Activated CD4-positive, alpha-beta T cell treated with anti-CD3 and anti-CD28 coated beads, Interleukin-2, Interleukin-4, amounts not matched to agents 100 ng/mL and 50 ng/mL, durations not matched to agents 16 hours and 8 hours (primary cell): ENCODE results near the gene TBC1D12.
"Not testable (repeated sequence)": the region's sequence is repeated elsewhere in the genome, so short reads cannot be mapped to it uniquely, and the experiment has no call there.

Source experiments
- DNase-seq: peaks from one replicate; pipeline ENCODE4 v3.0.0-alpha.2; 2020; ENCODE audit warnings: low spot score

The TBC1D12 gene

DNA sequence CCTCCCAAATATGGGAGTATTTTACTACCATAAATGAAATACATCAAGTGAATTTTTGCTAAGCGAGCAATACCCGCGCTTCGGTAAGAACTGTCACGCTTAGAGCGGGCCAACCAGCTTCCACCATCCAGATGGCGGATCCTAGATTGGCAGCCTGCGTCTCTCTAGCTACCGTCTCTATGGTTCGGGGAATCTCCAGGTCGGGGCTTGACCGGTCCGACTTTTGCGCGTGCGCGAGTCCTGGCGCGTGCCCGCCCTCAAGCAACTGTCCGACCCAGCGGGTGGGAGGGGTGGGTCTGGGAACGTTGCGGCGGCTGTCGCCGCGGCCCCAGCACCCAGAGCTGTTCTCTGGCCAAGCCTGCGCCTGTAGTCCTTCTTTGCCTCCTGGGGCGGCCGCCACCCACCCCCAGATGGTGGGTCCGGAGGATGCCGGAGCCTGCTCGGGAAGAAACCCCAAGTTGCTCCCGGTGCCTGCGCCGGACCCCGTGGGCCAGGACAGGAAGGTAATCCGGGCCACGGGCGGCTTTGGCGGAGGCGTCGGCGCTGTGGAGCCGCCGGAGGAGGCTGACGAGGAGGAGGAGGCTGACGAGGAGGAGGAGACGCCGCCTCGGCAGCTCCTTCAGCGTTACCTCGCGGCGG is at the start of gene TBC1D12:
TBC1D12 (plus strand) TSS at position 338 of the 639 bp plus-strand sequence; CDS start at position 411, 73 bp downstream.
- DNase-seq: peak; percentile 53

DNA sequence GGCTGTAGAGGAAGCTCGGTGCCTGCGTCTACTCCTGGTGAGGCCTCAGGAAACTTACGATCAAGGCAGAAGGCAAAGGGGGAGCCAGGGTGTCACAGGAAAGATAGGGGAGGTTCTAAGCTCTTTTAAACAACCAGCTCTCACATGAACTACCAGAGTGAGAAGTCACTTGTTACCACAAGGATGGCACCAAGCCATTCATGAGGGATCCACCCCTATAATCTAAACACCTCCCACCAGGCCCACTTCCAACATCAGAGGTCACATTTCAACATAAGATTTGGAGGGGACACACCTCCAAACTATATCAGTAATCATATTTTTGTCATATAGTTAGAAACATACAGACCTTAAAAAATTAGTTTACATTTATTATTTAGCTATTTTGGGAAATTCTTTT is 49.0 kb upstream of the TBC1D12 start:
- DNase-seq: no peak

DNA sequence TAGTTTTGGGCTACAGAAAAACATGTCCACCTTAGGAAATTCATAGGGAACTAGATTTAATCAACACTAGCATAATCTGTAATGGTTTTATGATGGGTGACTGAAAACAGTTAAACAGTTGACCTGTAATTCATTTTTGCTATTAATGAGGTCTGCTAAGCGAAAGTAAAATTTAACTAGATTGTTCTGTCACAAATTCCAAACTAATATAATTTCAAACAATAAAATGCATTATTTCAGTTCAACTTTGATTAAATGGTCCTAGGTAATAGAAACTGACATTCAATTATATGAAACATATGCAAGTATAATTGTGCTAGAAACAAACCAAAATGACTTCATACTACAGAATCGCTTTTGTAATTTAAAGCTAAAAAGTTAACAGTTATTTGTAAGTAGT is 46.5 kb upstream of the TBC1D12 start:
- no peak for DNase-seq

DNA sequence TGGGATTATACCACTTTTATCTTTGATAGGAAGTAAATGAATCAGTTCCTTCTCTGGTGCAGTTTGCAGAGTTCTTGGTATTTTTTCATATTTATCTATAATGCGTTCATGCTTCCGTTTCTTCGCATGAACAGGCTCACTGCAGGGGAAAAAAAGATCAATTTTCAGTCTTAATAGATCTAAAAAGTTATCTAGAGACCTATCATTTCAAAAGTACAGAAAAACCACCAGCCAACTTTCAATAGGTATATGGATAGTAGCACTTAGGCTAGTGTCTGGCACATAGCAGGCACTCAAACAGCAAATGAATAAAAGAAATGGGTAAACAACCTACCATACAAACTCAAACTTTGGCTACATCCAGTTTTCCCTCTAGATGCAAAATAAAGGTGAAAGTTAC is 45.1 kb upstream of the TBC1D12 start:
- peak; percentile 37 for DNase-seq

DNA sequence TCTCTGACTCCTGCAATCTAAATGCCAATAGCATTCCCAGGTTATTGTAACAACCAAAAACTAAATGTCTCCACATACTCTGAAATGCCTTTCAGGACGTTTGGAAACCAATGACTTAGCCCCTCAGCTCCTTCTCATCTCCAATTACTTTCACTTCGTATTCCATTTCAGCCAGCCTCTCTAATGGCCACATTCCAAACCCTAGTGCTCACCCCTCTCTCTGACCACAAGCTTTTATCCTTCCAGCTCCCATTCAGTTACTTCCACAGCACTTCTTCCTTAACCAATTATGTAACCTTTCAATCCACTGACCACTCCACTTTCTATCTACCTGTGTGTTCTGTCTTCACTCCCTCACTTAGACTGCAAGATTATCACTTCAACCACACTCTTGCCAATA is 43.9 kb upstream of the TBC1D12 start:
- DNase-seq: no peak

DNA sequence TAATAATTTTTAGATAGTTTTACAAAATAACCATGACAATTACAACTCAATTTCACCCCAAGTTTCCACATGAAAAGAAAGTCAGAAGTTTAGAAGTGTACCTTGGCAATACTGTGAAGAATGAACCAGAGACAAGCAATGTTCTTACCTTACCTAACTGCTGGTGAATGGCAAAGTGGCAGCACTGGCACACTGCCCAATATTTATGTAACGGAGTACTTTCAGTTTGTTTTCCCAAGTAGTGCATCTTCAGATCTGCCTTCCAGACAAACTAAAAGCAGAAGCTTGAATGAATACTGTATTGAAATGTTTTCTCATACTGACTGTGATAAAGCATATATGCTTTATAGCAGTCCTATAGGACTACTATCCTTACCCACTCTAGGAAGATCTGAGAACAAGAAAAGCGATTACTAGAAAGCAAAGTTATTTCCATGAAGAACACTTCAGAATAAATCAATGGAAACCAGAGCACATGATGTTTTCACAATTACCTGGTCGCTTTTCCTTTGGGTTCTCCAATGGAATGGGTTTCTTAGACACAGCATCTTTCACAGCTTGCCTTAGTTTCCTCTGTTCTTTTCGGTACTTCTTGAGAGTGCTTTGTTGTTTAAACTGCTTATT is 41.1 kb upstream of the TBC1D12 start:
- DNase-seq: no peak

DNA sequence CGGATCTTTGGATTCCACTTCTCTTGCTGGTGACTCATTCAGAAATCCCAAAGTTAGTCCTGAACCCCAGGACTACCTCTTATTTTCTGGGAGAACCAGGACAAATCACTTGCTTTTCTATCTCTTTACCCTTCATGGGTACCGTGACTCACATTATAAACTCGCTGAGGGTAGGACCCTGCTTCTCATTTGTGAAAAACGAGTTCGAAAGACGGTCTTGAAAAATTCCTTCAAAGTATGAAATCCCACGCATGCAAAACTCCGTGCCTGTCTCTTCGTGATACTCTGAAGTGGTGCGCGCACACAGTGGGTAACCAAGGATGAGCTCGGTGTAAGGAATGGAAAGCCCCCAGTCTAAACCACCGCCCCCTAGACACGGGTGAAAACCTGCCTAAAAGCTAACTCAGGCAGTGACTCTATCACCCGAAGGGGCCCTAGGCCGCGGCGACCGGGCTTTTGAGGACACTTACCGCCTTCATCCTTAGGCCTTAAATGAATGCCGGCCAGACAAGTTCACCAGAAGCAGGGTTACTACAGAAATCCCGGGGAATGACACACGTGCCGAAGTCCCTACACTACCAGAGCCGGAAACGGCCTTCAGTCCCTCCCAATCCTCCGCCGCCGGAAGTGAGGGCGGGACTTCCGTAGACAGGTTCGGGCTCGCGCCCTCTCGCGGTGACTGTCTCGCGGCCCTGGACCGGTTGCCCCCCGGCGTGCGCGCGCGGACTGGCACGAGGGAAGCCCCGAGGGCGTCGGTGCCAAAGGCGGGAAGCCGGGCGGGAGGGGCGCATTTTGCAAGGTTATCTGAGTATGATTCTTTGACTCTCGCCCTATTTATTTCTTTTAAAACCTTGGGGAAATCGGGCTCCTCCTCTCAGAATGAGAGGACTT is 39.7 kb upstream of the TBC1D12 start, which contains the start of gene NOC3L:
NOC3L (minus strand) TSS at position 580 of the 891 bp plus-strand sequence; CDS start at position 479, 101 bp downstream.
- peak; percentile 96 for DNase-seq

DNA sequence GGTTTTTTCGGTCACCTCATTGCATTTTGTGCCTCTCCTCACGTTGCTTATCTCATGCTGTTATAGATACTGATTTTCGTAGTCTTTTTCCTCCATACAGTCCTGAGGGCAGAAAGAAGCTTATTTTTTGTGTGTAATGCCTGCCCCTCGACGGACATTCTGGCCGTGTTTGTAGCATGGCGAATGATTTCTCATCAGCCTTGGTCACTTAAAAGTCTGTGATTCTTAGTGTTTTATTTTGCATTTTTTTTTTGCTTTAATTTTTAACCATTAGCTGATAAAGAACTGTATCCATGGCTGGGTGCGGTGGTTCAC is 39.1 kb upstream of the TBC1D12 start:
- DNase-seq: no peak

DNA sequence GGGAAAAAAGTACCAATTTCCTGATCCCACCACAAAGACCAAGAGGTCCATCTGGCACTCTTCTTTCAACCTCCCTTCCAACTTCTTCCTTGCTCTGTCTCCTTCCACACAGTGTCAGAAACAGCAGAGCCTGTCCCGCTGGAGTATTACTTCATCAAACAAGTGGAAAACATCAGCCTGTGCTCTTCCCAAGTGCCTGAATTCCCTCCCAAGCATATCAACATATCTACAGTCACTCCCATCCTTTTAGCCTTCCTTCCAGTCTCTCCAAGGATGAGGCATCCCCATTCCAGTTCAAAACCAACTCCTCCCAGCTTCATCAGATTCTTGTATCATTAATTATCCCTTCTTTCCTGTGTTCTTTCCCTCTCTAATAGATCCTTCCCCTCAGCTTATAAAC is 37.9 kb upstream of the TBC1D12 start:
- DNase-seq: no peak

DNA sequence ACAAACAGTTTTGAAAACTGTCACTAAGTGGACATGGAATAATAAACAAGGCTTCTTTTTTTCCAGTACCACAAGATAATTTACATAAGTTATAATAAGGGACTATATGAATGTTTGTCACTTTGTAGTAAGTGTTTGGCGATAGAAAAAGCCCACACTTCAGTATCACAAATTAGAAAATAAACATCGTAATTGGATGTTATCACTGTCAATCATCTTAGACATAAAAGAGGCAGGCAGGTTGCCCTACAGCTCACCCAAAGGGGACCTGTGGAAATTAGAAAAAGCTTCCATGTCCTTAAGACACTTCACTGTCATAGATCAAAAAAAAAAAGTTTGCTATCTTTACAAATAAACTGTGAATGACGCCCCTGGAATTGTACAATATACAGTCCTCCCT is 36.0 kb upstream of the TBC1D12 start:
- no peak for DNase-seq

DNA sequence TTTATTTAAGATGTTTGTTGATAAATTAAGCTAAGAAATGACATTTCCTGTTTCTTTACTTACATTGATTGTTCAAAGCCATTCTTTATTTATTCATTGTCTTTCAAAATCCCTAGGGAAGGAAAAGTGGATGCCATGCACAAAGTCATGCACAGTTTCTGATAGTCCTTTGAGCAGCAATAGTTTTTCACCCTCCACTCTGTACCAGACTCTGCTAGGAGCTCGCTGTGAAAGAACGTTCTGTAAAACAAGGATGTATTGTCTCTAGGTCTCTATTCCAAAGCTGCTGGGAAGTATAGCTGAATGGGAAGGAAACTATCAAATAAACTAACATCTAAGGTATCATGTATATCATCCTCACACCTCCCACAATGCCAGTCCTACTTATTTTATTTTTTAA is 31.8 kb upstream of the TBC1D12 start:
- DNase-seq: no peak

DNA sequence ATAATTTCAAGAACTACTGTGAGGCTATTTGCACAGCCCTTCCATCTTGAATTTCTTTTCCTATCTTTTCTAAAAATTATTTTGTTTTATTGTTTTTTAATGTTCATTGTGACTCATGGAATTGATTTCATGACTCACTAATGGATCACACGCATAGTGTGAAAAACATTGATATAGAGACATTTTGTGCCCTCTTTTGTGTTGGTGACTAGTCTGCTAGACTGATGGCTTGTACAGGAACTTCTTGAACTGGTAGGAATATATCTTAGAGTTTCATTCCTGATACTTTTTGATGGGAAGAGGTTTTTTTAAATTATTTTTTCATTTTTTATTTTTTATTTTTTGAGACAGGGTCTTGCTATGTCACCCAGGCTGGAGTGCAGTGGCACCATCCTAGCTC is 27.0 kb upstream of the TBC1D12 start:
- no peak for DNase-seq

DNA sequence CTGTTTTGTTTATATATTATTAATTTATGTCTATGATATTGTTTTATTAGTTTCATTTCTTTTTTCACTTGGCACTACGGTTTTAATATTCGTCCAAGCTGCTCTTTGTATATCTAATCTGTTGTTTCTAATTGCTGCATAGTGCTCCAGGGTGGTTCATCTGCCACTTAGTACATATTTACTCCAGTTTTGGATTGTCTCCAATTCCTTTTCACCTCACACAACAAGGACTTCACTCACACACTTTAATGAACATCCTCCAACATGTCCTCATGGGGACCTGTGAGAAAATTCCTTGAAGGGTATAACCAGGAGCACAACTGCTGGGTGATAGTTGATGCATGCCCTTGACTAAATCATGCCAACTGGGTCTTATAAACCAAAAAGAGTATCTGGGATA is 25.5 kb upstream of the TBC1D12 start:
- DNase-seq: no peak

DNA sequence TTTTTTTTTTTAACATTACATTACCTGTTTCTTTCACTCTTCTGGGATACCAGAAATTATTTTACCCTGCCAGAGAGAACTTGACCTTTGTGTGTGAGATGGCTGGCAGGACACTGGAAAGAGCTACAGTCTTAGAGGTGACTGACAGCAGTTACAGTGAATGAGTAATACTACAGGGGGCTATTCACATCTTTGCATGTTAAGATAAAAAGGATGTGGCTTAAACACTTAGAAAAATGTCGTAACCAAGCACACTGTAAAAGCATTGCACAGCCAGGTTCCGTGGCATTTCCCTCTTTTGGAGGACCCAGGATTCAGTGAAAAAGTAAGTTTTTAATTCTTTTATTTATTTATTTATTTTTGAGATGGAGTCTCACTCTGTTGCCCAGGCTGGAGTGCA is 18.8 kb upstream of the TBC1D12 start:
- DNase-seq: no peak

DNA sequence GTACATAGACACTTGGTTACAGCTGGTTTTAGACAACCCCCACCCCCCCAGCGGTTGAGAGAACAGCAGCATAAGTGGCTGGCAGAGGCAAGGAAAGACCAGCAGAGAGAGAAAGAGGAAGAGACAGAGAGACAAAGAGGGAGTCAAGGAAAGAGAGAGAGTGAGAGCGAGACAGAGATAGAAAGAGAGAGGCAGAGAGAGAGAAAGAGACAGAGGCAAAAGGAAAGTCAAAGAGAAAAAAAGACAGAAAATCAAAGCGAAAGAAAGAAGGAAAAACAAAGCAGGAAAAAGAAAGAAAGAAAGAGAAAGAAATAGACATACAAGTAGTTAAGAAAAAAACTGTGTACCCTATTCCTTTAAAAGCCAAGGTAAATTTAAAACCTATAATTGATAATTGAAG is 16.6 kb upstream of the TBC1D12 start:
- not testable (repeated sequence) for DNase-seq

DNA sequence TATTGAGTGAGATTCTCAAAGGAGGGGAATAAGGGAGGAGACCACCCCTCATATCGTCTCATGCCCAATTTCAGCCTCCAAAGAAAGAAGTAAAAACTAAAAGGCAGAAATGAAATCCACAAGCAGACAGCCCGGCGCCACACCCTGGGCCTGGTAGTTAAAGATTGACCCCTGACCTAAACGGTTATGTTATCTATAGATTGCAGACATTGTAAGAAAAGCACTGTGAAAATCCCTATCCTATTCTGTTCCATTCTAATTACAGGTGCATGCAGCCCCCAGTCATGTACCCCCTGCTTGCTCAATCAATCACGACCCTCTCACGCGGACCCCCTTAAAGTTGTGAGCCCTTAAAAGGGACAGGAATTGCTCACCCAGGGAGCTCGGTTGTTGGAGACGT is 10.2 kb upstream of the TBC1D12 start:
- not testable (repeated sequence) for DNase-seq

DNA sequence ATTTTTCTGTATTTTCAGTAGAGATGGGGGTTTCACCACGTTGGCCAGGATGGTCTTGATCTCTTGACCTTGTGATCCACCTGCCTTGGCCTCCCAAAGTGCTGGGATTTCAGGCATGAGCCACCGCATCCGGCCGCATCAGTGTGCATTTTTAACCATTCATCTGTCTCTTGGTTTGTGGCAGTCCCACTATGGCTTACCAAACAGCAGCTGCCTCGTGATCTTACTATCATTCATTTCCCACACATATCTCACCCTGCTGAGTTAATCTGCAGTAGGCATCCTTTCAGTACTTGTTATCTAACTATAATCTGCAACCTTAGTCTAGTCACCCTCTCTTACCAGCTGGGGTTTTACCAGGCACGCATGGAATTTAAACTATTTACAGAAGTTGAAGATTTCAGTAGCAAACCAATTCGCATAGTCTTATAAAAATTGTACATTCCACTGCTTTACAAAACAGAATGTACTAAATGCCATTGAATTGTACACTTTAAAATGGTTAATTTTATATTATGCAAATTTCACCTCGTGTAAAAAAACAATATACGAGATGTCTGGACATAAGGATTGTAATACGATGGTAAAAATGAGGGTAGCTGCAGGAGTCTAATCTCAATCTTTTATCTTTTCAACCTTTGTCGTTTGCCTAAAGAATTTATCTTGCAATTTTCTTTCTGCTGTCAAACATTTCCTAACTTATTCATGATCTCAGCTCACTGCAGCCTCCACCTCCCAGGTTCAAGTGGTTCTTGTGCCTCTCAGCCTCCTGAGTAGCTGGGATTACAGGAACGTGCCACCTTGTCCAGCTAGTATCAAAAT is 4.6 kb upstream of the TBC1D12 start:
- DNase-seq: no peak

DNA sequence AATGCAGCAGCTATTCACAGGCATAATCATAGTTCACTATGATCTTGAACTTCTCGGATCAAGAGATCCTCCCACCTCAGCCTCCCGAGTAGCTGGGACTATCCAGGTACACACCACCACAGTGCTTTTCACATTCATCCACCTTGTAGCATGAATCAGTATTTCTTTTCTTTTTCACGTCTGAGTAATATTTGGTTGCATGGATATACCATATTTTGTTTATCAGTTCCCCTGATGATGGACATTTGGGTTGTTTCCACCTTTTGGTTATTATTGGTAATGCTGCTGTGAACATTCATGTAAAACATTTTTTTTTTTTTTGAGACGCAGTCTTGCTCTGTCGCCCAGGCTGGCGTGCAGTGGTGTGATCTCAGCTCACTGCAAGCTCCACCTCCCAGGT is 3.6 kb upstream of the TBC1D12 start:
- DNase-seq: no peak

DNA sequence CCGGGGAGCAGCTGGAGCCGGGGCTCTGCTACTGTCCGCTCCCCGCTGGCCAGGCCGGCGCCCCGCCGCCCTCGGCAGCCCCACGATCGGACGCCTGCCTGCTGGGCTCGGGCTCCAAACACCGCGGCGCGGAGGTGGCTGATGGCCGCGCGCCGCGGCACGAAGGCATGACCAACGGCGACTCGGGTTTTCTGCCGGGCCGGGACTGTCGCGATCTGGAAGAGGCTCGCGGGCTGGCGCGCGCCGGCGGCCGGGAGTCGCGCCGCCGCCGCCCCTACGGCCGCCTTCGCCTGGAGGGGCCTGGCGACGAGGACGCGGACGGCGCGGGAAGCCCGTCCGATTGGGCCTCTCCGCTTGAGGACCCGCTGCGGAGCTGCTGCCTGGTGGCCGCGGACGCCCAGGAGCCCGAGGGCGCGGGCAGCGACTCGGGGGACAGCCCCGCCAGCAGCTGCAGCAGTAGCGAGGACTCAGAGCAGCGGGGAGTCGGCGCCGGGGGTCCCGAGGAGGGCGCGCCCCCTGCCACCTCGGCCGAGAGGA is 570 bp downstream of the TBC1D12 start:
- DNase-seq: no peak

DNA sequence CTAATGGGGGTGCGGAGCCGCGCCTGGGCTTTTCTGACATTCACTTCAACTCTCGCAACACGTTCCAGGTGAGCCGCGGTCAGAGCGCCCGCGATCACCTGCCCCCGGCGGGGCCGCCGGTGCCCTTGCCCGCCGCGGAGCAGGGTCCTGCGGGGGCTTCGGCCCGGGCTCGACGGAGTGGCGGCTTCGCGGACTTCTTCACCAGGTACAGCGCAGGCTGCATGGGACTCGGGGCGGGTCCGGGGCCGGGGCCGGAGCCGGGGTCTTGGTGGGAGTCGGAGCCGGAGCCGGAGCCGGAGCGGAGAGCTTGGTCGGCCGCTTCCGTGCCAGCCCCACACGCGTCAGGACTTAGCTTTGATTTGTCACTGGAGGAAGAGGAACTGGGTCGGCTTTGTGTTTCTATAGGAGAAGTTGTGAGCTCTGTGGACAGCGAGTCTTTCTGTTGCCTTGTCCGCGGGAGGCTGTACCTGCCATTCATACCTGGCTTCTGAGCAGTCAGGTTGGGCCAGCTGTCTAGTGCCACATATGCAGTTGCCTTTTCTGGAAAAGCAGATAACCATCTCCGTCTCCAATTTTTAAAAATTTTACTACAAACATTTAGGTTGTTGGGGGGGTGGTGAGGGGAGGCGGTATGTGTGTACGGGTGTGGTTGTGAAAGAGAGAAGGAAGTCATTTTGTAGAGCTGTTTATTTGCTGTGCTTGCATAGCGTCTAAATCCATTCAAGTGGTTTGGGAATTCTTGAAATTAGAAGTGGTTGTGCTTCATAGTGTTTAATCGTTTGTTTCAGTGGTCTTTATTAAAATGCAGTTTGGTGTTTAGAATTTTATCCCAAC is 1.3 kb downstream of the TBC1D12 start:
- peak; percentile 7 for DNase-seq

DNA sequence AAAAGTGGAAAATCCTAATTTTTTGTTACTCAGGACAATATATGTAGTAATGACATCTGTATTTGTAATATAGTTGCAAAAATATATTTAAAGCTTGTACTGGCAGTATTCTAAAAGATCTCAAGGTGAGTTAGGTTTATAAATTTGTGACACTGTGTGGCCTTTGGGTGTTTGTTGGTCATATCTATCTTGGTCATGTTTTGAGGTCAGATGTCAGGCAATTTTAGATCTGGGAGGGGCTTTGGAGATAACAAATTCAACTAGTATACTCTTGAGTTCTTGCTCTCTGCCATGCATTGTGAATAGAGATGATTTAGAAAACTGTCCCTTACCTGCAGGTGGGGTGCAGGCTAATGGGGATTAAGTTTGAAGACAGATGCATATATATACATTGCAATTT is 3.1 kb downstream of the TBC1D12 start:
- DNase-seq: no peak
